A673 (cell line): ENCODE data around the gene ALDH3B2.

Experiments
- EZH2 ChIP-seq: fragments of 200-600 bp; sonication (generic); IDR thresholded peaks from 2 replicates; pipeline ENCODE4 v1.6.1; 2017; ENCODE audit warnings: borderline replicate concordance, low read depth, mild to moderate bottlenecking, mixed read lengths, antibody characterized with exemption, low read length; ENCODE audit not compliant: poor library complexity, severe bottlenecking
- TF ChIP-seq, protein P1 (sequence below): fragments of 300-800, 200-600 bp; sonication (generic); conservative IDR thresholded peaks from 2 replicates; pipeline ENCODE4 v1.5.1; 2017; ENCODE audit warnings: low read depth, mild to moderate bottlenecking, antibody characterized with exemption, low read length, moderate library complexity, mixed read lengths

DNA sequence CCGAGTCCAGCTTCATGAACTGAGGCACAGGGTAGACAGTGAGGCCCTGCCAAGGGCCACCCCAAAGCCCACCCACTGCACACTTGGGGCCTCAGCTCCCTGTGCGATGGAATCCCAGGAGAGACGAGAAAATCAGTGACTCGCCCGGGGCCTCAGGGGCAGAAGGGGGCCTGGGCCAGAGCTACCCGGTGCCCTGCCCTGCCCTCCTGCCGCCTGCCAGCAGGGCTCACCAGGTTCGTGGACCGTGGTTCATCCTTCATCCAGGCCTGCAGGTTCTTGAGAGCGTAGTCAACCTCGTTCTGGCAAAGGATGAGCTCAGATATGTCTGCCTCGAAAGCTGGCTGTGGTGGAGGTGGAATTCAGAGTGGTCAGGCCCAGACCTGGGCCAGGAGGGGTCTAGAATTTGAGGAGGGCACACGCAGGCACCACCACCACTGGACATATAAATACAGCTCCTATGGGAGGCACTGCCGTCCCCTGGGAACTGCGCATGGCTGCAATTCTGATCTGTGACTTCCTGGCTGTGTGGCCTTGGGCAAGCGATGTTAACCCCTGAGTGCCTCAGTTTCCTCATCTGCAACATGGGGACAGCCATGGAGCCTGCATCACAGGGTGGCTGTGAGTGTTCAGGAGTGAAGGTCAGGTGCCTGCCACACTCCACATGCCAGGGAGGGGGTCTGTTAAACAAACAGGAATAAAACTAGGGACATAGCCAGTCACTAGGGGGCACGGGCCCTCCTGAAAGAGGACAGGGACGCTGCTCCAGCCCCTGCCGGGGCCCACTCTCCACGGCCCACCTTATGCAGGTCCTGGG lies 7.5 kb downstream of the ALDH3B2 start:
- TF ChIP-seq, protein P1, sequence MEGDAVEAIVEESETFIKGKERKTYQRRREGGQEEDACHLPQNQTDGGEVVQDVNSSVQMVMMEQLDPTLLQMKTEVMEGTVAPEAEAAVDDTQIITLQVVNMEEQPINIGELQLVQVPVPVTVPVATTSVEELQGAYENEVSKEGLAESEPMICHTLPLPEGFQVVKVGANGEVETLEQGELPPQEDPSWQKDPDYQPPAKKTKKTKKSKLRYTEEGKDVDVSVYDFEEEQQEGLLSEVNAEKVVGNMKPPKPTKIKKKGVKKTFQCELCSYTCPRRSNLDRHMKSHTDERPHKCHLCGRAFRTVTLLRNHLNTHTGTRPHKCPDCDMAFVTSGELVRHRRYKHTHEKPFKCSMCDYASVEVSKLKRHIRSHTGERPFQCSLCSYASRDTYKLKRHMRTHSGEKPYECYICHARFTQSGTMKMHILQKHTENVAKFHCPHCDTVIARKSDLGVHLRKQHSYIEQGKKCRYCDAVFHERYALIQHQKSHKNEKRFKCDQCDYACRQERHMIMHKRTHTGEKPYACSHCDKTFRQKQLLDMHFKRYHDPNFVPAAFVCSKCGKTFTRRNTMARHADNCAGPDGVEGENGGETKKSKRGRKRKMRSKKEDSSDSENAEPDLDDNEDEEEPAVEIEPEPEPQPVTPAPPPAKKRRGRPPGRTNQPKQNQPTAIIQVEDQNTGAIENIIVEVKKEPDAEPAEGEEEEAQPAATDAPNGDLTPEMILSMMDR = no peak
- TF ChIP-seq EZH2 = no peak
